ENCODE data around the gene ATP8A1. TPM values are rescaled to one million over a fixed set of nuclear protein-coding genes. Genes with fewer than 3 reads are reported as not detected.

ATP8A1 gene
- polyA plus RNA-seq, 1 donor from 2014 or later, result 45.8 TPM

- Histone ChIP-seq H3K36me3 (ENCODE audit: insufficient read depth, low read length) (no peaks in the 10 kb centered on the region), H2AFZ (ENCODE audit: low read depth, low read length) (no peak overlapping the region), H3K4me2 (ENCODE audit: low read length) (no peak overlapping the region), H3K4me3 (ENCODE audit: low read length) (no peak overlapping the region), H3F3A (ENCODE audit: insufficient read depth, low read length, poor library complexity, severe bottlenecking) (no peaks in the 10 kb centered on the region), H3K79me2 (replicated peaks; ENCODE audit: insufficient read depth, low read length) (no peaks in the 10 kb centered on the region), H3K27ac (ENCODE audit: low read length) (no peak overlapping the region), H3K27me3 (ENCODE audit: insufficient read depth, low read depth, low read length) (no peaks in the 10 kb centered on the region), H4K20me1 (ENCODE audit: insufficient read depth) (no peaks in the 10 kb centered on the region), H3K9me2 (ENCODE audit: insufficient read depth, low read length) (no peaks in the 10 kb centered on the region), H3K9ac (ENCODE audit: low read length) (no peak overlapping the region), H3K9me3 (ENCODE audit: low read length) (no peaks in the 10 kb centered on the region)
- TF ChIP-seq RAD21 (conservative IDR thresholded peaks at IDR 0.05), result no peak
- TF ChIP-seq CTCF (IDR thresholded peaks at IDR 0.05; ENCODE audit: poor library complexity, severe bottlenecking), result no peak
- TF ChIP-seq EZH2 (IDR thresholded peaks at IDR 0.05; ENCODE audit: borderline replicate concordance, insufficient read depth, low read length, poor library complexity, severe bottlenecking), result no peak
- TF ChIP-seq MXI1 (conservative IDR thresholded peaks at IDR 0.05; ENCODE audit: poor library complexity, severe bottlenecking), result no peak
- no peak for TF ChIP-seq TAF1 (IDR thresholded peaks at IDR 0.05; ENCODE audit: low read depth)
- no peak for TF ChIP-seq POLR2AphosphoS5 (IDR thresholded peaks at IDR 0.05)
- no peak for TF ChIP-seq SMC3 (conservative IDR thresholded peaks at IDR 0.05; ENCODE audit: poor library complexity)
- TF ChIP-seq REST (IDR thresholded peaks at IDR 0.05; ENCODE audit: borderline replicate concordance), result no peak
- TF ChIP-seq EP300 (conservative IDR thresholded peaks at IDR 0.05; ENCODE audit: poor library complexity, severe bottlenecking), result no peak
Observed at GRCh38 chr4:42609051-42609450, 47.9 kb downstream of the ATP8A1 start.

GRCh38 chr4:42608551-42608950, 48.4 kb downstream of the ATP8A1 start:
- Histone ChIP-seq H3K4me3 (ENCODE audit: low read length) (no peak overlapping the region), H3F3A (ENCODE audit: insufficient read depth, low read length, poor library complexity, severe bottlenecking) (no peaks in the 10 kb centered on the region), H3K4me2 (ENCODE audit: low read length) (no peak overlapping the region), H3K9me2 (ENCODE audit: insufficient read depth, low read length) (no peaks in the 10 kb centered on the region), H3K9me3 (ENCODE audit: low read length) (no peaks in the 10 kb centered on the region), H3K79me2 (replicated peaks; ENCODE audit: insufficient read depth, low read length) (no peaks in the 10 kb centered on the region), H4K20me1 (ENCODE audit: insufficient read depth) (no peaks in the 10 kb centered on the region), H3K27me3 (ENCODE audit: insufficient read depth, low read depth, low read length) (no peaks in the 10 kb centered on the region), H3K27ac (ENCODE audit: low read length) (no peak overlapping the region), H3K36me3 (ENCODE audit: insufficient read depth, low read length) (no peaks in the 10 kb centered on the region), H2AFZ (ENCODE audit: low read depth, low read length) (no peak overlapping the region), H3K9ac (ENCODE audit: low read length) (no peak overlapping the region)
- TF ChIP-seq POLR2AphosphoS5 (IDR thresholded peaks at IDR 0.05), result no peak
